NCI-H1694 treated with DMSO at 0.1 percent for 48 hours (cell line): ENCODE measurements around the gene RBCK1.
"Not testable (repeated sequence)": the region's sequence is repeated elsewhere in the genome, so short reads cannot be mapped to it uniquely, and the experiment has no call there.

Source experiments
- DNase-seq: peaks from one replicate; lab custom pipeline; 2025; lab: John Stamatoyannopoulos, UW

RBCK1 gene

GRCh38 chr20:407953-408842 lies at the start of gene RBCK1:
TSS of gene RBCK1 (plus strand) at chr20:408299. CDS start at chr20:408758, 459 bp downstream.
- DNase-seq, result peak; percentile 49

- no peak for DNase-seq
These were observed 49.1 kb upstream of the RBCK1 start for GRCh38 chr20:358891-359555.

GRCh38 chr20:361561-361960 lies 46.5 kb upstream of the RBCK1 start:
- DNase-seq, result no peak

- DNase-seq, result peak; percentile 90
These were observed 45.5 kb upstream of the RBCK1 start for GRCh38 chr20:362271-363254.

- DNase-seq, result no peak
These were observed 44.6 kb upstream of the RBCK1 start for GRCh38 chr20:363319-364078.

GRCh38 chr20:364905-365794 lies 42.9 kb upstream of the RBCK1 start:
- no peak for DNase-seq

GRCh38 chr20:366041-366718 lies 41.9 kb upstream of the RBCK1 start:
- DNase-seq, result no peak

- DNase-seq, result no peak
These were observed 41.2 kb upstream of the RBCK1 start for GRCh38 chr20:366719-367485.

GRCh38 chr20:367486-367887 lies 40.6 kb upstream of the RBCK1 start:
- no peak for DNase-seq

- DNase-seq, result no peak
These were observed 39.2 kb upstream of the RBCK1 start for GRCh38 chr20:368915-369314.

GRCh38 chr20:370151-370600 lies 37.9 kb upstream of the RBCK1 start:
- no peak for DNase-seq

- DNase-seq, result no peak
These were observed 36.9 kb upstream of the RBCK1 start for GRCh38 chr20:370977-371754.

- no peak for DNase-seq
These were observed 36.1 kb upstream of the RBCK1 start for GRCh38 chr20:371755-372542.

GRCh38 chr20:372543-373082 lies 35.5 kb upstream of the RBCK1 start:
- not testable (repeated sequence) for DNase-seq

GRCh38 chr20:373171-373890 lies 34.8 kb upstream of the RBCK1 start:
- DNase-seq, result no peak

GRCh38 chr20:375265-375889 lies 32.7 kb upstream of the RBCK1 start:
- no peak for DNase-seq
